HG02840 (cell line): ENCODE results near the gene INCENP.
"Not testable (repeated sequence)": the region's sequence is repeated elsewhere in the genome, so short reads cannot be mapped to it uniquely, and the experiment has no call there.

Experiments
- ATAC-seq: cut with Tn5 transposase; IDR thresholded peaks from one replicate; pipeline ENCODE4 v1.9.1; 2021; ENCODE audit warnings: mild to moderate bottlenecking, moderate library complexity, moderate number of reproducible peaks; ENCODE audit not compliant: unreplicated experiment, low FRiP score

Gene INCENP

DNA sequence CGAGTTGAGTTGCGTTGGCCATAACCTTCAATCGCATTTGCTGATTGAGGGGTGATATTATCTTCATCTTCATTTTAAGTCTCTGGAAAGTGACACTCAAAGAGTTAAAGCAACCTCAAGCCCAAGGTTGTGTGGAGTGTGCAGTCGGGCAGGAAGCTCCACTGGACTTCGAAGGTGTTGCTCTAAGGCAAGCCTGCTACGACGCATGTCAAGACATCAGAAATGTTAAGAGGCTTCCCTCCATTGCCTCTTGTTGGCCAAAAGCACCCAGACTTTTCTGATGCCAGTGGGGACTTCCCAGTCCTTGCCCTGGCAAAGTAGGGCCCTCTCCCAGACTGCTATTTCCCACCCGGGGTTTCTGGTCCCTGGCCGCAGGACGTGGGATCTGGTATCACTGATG lies 42.6 kb downstream of the INCENP start:
- no peak for ATAC-seq

DNA sequence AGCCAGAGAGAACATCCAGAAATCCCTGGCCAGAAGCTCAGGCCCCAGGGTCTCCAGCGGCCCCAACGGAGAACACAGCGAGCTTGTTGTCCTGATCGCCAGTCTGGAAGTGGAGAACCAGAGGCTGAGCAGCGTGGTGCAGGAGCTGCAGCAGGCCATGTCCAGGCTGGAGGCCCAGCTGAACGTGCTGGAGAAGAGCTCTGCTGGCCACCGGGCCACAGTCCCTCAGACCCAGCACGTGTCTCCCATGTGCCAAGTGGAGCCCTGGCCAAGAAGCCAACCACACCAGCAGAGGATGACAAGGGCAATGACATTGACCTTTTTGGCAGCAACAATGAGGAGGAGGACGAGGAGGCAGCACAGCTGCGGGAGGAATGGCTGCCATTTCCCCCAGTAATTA lies 45.6 kb downstream of the INCENP start:
- ATAC-seq, result no peak

DNA sequence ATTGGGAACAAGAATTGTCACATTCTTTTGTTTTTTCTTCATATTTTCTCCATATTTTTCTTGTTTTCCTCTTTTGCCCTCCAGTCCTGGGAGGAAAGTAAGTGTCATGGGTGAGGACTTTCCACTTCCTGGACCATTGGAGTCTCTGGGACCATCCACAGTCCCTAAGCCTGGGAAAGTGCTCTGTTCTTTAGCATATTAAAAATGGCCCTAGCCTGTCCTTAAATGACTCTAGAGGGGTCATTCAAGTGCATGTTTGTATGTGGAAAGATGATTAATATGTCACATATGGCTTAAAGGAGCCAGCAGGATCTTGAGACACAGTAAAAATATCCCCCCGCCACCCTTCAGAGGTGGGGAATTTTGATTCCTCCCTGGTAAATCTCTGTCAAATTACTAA lies 46.1 kb downstream of the INCENP start:
- no peak for ATAC-seq

DNA sequence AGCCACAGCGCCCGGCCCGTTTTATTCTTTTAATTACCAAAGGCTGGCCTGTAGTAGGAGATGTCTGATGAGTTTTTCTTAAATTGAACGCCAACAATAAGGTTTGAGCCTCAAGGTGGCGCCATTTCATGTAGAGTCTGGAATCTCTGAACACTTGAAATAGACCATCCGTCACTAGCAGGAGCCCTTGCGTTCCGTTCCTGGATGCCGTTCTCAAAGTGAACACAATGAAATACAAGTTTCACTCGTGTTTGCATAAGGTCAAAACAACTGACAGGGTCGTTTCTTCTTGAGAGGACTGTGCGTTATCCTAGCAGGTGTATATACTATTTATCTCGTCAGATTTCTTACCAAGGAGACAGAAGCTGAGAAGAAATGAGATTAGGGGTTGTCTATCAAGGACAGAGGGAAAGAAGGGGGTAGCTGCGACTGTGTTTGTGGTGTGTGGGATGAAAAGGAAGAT lies 47.5 kb downstream of the INCENP start:
- no peak for ATAC-seq

DNA sequence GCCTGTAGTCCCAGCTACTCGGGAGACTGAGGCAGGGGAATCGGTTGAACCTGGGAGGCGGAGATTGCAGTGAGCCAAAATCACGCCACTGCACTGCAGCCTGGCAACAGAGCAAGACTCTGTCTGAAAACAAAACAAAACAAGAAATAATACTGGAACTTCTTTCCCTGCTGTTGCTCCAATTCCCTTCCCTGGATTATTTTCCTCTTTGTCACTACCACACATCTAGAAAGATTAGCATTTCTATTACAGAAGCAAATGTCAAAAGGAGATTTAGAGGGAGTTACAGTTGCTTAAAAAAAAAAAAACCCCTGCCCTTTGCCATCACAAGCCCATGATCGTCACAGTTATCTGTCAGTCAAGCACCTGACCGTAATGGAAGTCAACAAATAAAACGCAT lies 48.5 kb downstream of the INCENP start:
- no peak for ATAC-seq

DNA sequence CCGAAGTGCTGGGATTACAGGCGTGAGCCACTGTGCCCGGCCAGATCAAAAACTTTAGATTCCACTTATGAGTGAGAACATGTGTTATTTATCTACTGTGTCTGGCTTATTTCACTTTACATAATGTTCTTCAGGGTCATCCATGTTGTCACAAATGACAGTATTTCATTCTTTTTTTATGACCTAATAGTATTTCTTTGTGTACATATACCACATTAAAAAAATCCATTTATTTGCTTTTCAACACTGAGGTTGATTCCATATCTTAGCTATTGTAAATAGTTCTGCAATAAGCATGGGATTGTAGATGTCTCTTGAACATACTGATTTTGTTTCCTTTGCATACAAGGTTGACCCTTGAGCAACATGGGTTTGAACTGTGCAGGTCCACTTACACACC lies 53.0 kb downstream of the INCENP start:
- no peak for ATAC-seq

DNA sequence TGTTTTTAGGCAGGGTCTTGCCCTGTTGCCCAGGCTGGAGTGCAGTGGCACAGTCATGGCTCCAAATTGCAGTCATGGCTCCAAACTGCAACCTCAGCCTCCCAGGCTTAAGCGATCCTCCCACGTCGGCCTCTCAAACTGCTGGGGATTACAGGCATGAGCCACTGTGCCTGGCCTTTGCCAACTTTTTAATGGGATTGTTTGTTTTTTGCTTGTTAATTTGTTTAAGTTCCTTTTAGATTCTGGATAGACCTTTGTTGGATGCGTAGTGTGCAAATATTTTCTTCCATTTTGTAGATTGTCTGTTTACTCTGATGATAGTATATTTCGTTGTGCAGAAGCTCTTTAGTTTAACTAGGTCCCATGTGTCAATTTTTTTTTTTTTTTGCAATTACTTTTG lies 56.2 kb downstream of the INCENP start:
- no peak for ATAC-seq

DNA sequence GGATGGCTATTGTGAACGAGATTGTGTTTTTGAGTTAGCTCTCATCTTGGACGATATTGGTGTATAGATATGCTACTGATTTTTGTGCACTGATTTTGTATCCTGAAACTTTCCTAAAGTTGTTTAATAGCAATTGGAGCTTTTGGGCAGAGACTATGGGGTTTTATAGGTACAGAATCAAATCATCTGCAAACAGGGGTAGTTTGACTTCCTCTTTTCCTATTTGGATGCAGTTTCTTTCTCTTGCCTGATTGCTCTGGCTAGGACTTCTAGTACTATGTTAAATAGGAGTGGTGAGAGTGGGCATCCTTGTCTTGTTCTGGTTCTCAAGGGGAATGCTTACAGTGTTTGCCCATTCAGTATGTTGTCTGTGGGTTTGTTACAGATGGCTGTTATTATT lies 57.3 kb downstream of the INCENP start:
- no peak for ATAC-seq

DNA sequence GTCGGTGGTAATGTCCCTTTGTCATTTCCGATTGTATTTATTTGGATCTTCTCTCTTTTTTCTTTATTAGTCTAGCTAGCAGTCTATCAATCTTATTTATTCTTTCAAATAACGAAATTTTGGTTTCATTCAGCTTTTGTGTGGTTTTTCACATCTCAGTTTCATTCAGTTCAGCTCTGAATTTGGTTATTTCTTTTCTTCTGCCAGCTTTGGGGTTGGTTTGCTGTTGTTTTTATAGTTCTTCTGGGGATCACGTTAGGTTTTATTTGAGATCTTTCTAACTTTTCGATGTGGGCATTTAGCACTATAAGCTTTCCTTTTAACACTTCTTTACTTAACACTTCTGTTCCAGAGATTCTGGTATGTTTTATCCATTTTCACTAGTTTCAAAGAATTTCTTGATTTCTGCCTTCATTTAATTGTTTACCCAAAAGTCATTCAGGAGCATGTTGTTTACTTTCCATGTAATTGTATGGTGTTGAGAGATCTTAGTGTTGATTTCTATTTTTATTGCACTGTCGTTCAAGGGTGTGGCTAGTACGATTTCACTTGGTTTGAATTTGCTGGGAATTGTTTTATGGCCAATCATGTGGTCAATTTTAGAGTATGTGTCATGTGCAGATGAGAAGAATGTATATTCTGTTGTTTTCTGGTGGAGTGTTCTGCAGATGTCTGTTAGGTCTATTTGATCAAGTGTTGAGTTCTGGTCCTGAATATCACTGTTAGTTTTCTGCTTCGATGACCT lies 58.5 kb downstream of the INCENP start:
- ATAC-seq, result no peak

DNA sequence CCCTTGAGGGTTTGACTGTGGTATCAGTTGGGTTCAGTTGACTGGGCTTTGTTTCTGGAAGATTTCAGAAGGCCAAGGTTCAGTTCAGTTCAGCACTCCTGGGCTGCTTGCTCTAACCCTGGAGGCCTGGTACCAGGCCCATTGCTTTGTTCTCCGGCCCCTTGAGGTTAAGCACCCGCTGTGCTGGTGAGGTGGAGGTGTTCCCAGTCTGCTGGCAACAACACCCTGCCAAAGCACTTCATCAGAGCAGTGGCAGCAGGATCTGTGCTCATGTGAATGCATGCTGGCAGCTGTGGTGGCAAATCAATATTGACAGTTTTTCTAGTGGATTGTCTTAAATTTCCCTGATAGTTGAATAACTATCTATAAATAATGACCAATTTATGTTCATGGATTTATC lies 62.4 kb downstream of the INCENP start:
- no peak for ATAC-seq

DNA sequence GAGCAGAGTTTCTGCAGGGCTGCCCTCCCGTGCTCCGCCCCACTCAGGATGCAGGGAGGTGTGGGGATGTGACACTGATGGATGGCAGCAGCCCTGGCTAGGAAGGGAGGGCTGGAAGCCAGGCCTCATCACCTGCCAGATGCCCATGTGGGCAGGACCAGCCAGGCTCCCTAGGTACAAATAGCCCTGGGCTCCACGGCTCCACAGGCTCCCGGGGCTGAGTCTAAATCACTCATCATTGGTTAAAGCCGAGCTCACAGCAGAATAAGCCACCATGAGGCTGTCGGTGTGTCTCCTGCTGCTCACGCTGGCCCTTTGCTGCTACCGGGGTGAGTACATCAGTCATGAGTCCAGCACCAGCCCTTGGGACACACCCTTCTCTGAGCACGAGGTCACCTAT lies 66.2 kb downstream of the INCENP start, which contains the start of gene SCGB1D1:
Gene SCGB1D1 (plus strand): TSS at position 206 of the 400 bp plus-strand sequence. CDS start 69 bp downstream, at position 275.
- ATAC-seq, result no peak

DNA sequence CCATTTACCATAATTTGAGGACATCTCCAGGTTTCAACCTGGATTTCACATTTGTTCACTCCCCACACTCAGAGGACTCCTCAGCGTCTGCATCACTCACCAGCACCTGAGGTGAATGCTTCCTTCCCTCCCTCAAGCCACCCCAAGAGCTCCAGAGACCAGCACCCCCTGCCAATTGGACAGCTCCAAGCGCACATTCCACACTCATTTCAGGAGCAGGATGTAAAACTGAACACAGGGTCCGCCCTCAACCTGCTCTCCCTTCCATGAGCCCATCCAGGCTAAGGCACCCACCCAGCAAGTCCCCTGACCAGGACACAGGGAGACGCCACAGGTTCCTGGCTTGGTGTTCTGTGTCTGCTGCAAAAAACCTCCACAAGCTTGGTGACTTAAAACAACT lies 70.1 kb downstream of the INCENP start:
- no peak for ATAC-seq

DNA sequence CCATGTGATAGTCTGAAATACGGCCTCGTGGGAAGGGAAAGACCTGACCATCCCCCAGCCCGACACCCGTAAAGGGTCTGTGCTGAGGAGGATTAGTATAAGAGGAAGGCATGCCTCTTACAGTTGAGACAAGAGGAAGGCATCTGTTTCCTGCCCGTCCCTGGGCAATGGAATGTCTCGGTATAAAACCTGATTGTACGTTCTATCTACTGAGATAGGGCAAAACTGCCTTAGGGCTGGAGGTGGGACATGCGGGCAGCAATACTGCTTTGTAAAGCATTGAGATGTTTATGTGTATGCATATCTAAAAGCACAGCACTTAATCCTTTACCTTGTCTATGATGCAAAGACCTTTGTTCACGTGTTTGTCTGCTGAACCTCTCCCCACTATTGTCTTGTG lies 71.2 kb downstream of the INCENP start:
- ATAC-seq, result not testable (repeated sequence)

DNA sequence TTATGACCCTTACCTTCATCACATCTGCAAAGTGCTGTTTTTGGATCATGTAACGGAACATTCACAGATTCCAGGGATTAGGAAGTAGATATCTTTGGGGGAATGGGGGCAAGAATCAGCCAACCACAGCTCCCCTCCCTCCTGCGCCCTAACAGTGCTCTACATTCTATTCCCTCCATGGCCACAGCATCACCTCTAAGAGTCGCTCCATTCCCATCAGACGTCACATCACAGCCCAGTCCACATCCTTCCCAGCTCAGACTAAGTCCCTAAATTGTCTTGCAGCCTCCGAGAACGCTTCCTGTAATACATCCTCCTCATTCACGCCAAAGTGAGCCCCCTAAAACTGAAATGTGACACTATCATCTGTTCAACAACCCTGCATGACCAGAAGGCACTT lies 72.1 kb downstream of the INCENP start:
- ATAC-seq, result no peak

DNA sequence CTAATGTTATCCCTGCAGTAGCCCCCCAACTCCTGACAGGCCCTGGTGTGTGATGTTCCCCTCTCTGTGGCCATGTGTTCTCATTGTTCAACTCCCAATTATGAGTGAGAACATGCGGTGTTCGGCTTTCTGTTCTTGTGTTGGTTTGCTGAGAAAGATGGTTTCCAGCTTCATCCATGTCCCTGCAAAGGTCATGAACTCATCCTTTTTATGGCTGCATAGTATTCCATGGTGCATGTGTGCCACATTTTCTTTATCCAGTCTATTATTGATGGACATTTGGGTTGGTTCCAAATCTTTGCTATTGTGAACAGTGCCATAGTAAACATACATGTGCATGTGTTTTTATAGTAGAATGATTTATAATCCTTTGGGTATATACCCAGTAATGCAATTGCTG lies 73.6 kb downstream of the INCENP start:
- ATAC-seq, result not testable (repeated sequence)

DNA sequence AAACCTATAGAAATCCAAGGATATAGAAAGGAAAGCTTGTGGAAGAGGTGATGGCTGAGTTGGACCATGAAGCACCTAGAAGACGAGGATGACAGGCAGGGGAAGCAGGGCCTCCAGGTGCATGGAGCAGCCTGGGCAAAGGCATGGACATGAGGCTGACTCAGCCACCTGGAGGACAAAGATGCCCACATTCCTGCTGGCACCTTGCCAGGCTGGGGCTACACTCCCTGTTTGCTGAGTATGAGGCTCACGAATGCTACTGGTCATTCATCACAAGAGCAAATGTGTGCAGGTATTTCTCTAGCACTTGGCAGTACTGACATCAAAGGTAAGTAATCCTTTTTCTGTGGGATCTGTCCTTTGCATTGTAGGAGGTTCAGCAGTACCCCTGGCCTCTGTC lies 77.6 kb downstream of the INCENP start:
- ATAC-seq, result no peak
